HL-60 (cell line): ENCODE measurements around the gene HNRNPLL.

Experiments
- DNase-seq, 2 experiments: peaks; one replicate each; pipeline ENCODE4 v3.0.0-alpha.2; 2010 to 2020; ENCODE audit warnings: low read depth in 1 of 2, low spot score in 1 of 2
- H3K27ac ChIP-seq: fragments of 250-450 bp; sonication (Bioruptor Pico); replicated peaks from 2 replicates; pipeline ENCODE4 v1.5.1; 2020; ENCODE audit warnings: mild to moderate bottlenecking, moderate library complexity
- H3K27me3 ChIP-seq: fragments of 250-450 bp; sonication (Bioruptor Pico); 2 replicates; pipeline ENCODE4 v1.5.1; 2021; ENCODE audit warnings: mild to moderate bottlenecking, moderate library complexity; ENCODE audit not compliant: insufficient read depth, poor library complexity, severe bottlenecking
- H3K4me3 ChIP-seq: replicated peaks from 2 replicates; pipeline ENCODE4 v1.5.1; 2011; ENCODE audit warnings: mild to moderate bottlenecking, control low read depth, low read length; ENCODE audit not compliant: insufficient read depth
- GABPA ChIP-seq: IDR thresholded peaks from 2 replicates; pipeline ENCODE4 v1.6.1; 2012; ENCODE audit warnings: low read depth
- POLR2AphosphoS5 ChIP-seq: IDR thresholded peaks from 2 replicates; pipeline ENCODE4 v1.6.1; 2012; ENCODE audit warnings: low read depth
- SPI1 ChIP-seq: IDR thresholded peaks from 2 replicates; pipeline ENCODE4 v1.6.1; 2012; ENCODE audit warnings: low read depth, mild to moderate bottlenecking, borderline replicate concordance
- TF ChIP-seq, protein P1 (sequence below): IDR thresholded peaks from one replicate; pipeline ENCODE4 v1.5.1; 2011; ENCODE audit warnings: low read length, control low read depth, inconsistent platforms; ENCODE audit not compliant: insufficient read depth
- TF ChIP-seq, protein P2 (sequence below): IDR thresholded peaks from 2 replicates; pipeline ENCODE4 v1.6.1; 2012; ENCODE audit warnings: low read depth; ENCODE audit not compliant: insufficient replicate concordance

The HNRNPLL gene

DNA sequence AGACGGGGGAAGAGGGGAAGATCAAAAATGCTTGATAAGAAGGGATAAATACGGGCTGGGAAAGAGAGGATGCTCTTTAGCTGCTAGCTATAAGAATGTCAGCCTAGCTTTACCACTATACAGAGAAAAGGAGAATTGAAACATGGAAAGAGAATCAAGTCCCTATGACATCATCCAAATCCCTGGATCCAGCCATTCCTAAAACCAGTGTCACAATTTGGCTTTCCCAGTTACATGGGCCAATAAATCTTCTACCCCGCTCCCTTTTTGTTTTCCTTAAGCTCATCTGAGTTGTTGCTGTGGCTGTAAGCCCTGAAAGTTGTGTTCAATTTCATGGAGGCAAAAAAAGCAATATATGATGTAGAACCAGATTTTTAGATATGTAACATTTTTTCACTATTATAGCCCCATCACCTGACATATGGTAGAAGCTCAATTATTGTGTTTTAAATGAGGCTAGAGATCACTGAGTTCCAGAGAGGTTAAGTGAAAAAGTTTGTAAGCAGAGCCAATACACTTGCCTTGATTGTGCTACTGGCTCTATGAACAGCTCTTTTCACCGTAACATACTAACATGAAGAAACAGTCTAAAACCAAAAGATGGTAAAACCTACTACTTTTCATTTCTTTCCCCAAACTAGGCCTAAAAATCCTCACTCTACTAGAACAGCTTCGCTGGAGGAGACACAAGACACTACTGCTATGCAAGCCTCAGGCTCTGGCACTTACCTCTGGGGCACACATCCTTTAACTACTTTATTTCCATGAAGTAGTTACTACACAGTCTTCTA, 4.3 kb downstream of the HNRNPLL start:
- Histone ChIP-seq H3K27ac (peak overlapping the region; percentile 15), H3K27me3 (no peaks in the 10 kb centered on the region), H3K4me3 (no peak overlapping the region; the same call in 1 of the 2 replicates)
- no peak for DNase-seq
- TF ChIP-seq GABPA: no peak
- TF ChIP-seq, protein P1, sequence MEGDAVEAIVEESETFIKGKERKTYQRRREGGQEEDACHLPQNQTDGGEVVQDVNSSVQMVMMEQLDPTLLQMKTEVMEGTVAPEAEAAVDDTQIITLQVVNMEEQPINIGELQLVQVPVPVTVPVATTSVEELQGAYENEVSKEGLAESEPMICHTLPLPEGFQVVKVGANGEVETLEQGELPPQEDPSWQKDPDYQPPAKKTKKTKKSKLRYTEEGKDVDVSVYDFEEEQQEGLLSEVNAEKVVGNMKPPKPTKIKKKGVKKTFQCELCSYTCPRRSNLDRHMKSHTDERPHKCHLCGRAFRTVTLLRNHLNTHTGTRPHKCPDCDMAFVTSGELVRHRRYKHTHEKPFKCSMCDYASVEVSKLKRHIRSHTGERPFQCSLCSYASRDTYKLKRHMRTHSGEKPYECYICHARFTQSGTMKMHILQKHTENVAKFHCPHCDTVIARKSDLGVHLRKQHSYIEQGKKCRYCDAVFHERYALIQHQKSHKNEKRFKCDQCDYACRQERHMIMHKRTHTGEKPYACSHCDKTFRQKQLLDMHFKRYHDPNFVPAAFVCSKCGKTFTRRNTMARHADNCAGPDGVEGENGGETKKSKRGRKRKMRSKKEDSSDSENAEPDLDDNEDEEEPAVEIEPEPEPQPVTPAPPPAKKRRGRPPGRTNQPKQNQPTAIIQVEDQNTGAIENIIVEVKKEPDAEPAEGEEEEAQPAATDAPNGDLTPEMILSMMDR: no peak
- TF ChIP-seq SPI1: no peak
- TF ChIP-seq, protein P2, sequence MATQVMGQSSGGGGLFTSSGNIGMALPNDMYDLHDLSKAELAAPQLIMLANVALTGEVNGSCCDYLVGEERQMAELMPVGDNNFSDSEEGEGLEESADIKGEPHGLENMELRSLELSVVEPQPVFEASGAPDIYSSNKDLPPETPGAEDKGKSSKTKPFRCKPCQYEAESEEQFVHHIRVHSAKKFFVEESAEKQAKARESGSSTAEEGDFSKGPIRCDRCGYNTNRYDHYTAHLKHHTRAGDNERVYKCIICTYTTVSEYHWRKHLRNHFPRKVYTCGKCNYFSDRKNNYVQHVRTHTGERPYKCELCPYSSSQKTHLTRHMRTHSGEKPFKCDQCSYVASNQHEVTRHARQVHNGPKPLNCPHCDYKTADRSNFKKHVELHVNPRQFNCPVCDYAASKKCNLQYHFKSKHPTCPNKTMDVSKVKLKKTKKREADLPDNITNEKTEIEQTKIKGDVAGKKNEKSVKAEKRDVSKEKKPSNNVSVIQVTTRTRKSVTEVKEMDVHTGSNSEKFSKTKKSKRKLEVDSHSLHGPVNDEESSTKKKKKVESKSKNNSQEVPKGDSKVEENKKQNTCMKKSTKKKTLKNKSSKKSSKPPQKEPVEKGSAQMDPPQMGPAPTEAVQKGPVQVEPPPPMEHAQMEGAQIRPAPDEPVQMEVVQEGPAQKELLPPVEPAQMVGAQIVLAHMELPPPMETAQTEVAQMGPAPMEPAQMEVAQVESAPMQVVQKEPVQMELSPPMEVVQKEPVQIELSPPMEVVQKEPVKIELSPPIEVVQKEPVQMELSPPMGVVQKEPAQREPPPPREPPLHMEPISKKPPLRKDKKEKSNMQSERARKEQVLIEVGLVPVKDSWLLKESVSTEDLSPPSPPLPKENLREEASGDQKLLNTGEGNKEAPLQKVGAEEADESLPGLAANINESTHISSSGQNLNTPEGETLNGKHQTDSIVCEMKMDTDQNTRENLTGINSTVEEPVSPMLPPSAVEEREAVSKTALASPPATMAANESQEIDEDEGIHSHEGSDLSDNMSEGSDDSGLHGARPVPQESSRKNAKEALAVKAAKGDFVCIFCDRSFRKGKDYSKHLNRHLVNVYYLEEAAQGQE: no peak
- no peak for TF ChIP-seq POLR2AphosphoS5

DNA sequence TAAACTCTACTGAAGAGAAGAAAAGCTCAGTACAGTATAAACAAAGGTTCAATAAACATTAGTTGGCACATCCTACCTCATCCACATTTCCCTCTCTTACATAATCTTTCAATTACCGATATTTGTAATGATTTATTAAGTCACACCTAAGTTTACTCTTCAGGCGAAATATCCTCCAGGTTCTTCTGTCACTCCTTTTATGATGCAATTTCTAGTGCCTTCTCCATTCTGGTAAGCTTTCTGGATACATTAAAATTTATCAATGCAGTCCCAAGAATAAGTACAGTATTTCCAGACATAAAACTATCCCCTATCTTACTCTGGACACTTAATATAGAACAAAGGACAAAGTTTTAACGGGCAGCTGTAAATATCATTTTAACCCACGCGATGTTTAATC, 5.6 kb downstream of the HNRNPLL start:
- Histone ChIP-seq H3K4me3 (no peak overlapping the region), H3K27me3 (no peaks in the 10 kb centered on the region), H3K27ac (peak overlapping the region; percentile 40)
- DNase-seq: no peak
- TF ChIP-seq GABPA (no peak), POLR2AphosphoS5 (no peak), SPI1 (no peak)
- TF ChIP-seq, protein P1: no peak
- TF ChIP-seq, protein P2: no peak

DNA sequence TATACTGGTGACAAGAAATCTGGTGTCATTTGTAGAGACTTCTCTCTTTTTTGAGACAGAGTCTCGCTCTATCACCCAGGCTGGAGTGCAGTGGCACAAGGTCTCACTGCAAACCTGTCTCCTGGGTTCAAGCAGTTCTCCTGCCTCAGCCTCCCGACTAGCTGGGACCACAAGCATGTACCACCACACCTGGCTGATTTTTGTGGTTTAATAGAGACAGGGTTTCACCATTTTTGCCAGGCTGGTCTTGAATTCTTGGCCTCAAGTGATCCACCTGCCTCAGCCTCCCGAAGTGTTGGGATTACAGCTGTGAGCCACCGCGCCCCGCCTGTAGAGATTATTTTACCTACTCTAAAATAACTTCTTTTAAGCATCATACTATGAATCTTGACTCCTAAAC, 6.5 kb downstream of the HNRNPLL start:
- peak overlapping the region; percentile 40 for H3K27ac ChIP-seq
- no peaks in the 10 kb centered on the region for H3K27me3 ChIP-seq
- no peak for DNase-seq
- no peak overlapping the region for H3K4me3 ChIP-seq
- TF ChIP-seq, protein P2: no peak
- TF ChIP-seq POLR2AphosphoS5: no peak
- TF ChIP-seq SPI1: no peak
- TF ChIP-seq, protein P1: no peak
- no peak for TF ChIP-seq GABPA
